Measurements from ENCODE around the gene SORCS1. TPM values are rescaled to one million over a fixed set of nuclear protein-coding genes. Genes with fewer than 3 reads are reported as not detected.

The SORCS1 gene
- total and polyA plus RNA-seq, 4 donors: 1.4 to 3.8 TPM; not detected in 2

- intact Hi-C loops (cut with DNase I): no loop called here
- DNase-seq (no peak), ATAC-seq (ENCODE audit: low FRiP score) (no peak)
- Histone ChIP-seq H3K27me3 (ENCODE audit: control insufficient read depth in 1 of 2, insufficient read depth in 2 of 2, low read length in 1 of 2) (no peaks in the 10 kb centered on the region), H3K9me3 (ENCODE audit: control insufficient read depth, low read length) (peaks cover 1% of the 10 kb centered on the region), H3K36me3 (ENCODE audit: control insufficient read depth in 1 of 2, insufficient read depth in 2 of 2, low read length in 1 of 2) (no peaks in the 10 kb centered on the region), H3K4me1 (ENCODE audit: control insufficient read depth in 1 of 2, insufficient read depth in 2 of 2, low read length in 2 of 2) (no peaks in the 10 kb centered on the region), H3K27ac (ENCODE audit: low read depth in 1 of 2, low read length in 2 of 2) (no peak overlapping the region), H3K4me3 (ENCODE audit: low read length in 2 of 2) (no peak overlapping the region)
- WGBS, 2 donors: 50 to 57% methylated on average over 3 of the region's 3 CpGs
Measured at GRCh38 chr10:106631016-106631702, 533.3 kb downstream of the SORCS1 start.

GRCh38 chr10:106626371-106626770 is 538.1 kb downstream of the SORCS1 start:
- 61 to 80% methylated on average over 2 of the region's 2 CpGs for WGBS, 2 donors
- H3K9me3 ChIP-seq (ENCODE audit: control insufficient read depth, low read length): no peaks in the 10 kb centered on the region
- intact Hi-C loops (cut with DNase I): no loop called here

DNA sequence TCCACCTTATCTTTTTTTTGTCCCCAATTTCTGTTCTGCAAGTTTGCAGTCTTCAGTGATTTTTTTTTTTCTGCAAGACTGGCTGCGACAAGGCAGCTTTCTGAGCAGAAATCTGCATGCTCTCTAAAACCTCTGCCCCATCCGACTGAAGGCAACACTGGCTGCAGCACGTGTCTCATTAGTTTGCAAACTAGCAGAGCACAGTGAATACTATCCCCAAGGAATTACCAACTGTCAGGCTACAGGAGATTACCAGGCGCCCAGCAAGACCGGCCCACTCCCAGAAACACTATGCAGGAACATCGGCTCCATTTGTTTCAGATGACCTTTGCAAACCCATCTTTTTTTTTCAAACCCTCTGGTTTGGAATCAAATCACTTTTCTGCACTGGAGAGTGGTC is 538.8 kb downstream of the SORCS1 start:
- WGBS, 2 donors: 51 to 52% methylated on average over 6 of the region's 6 CpGs
- ATAC-seq (ENCODE audit: low FRiP score) (no peak), DNase-seq (no peak)
- intact Hi-C loops (cut with DNase I): no loop called here
- H3K9me3 ChIP-seq (ENCODE audit: control insufficient read depth, low read length): no peaks in the 10 kb centered on the region
- no peaks in the 10 kb centered on the region for H3K27me3 ChIP-seq (ENCODE audit: control insufficient read depth in 1 of 2, insufficient read depth in 2 of 2, low read length in 1 of 2)
- no peaks in the 10 kb centered on the region for H3K36me3 ChIP-seq (ENCODE audit: control insufficient read depth in 1 of 2, insufficient read depth in 2 of 2, low read length in 1 of 2)
- no peak overlapping the region for H3K4me3 ChIP-seq (ENCODE audit: low read length in 2 of 2)
- H3K4me1 ChIP-seq (ENCODE audit: control insufficient read depth in 1 of 2, insufficient read depth in 2 of 2, low read length in 2 of 2): no peaks in the 10 kb centered on the region
- no peak overlapping the region for H3K27ac ChIP-seq (ENCODE audit: low read depth in 1 of 2, low read length in 2 of 2)

More at GRCh38 chr10:106626371-106626770, 538.1 kb downstream of the SORCS1 start:
- Histone ChIP-seq H3K27ac (ENCODE audit: low read depth in 1 of 2, low read length in 2 of 2) (no peak overlapping the region), H3K4me1 (ENCODE audit: control insufficient read depth in 1 of 2, insufficient read depth in 2 of 2, low read length in 2 of 2) (no peaks in the 10 kb centered on the region), H3K4me3 (ENCODE audit: low read length in 2 of 2) (no peak overlapping the region), H3K36me3 (ENCODE audit: control insufficient read depth in 1 of 2, insufficient read depth in 2 of 2, low read length in 1 of 2) (no peaks in the 10 kb centered on the region), H3K27me3 (ENCODE audit: control insufficient read depth in 1 of 2, insufficient read depth in 2 of 2, low read length in 1 of 2) (no peaks in the 10 kb centered on the region)
- ATAC-seq (ENCODE audit: low FRiP score) (no peak), DNase-seq (no peak)

DNA sequence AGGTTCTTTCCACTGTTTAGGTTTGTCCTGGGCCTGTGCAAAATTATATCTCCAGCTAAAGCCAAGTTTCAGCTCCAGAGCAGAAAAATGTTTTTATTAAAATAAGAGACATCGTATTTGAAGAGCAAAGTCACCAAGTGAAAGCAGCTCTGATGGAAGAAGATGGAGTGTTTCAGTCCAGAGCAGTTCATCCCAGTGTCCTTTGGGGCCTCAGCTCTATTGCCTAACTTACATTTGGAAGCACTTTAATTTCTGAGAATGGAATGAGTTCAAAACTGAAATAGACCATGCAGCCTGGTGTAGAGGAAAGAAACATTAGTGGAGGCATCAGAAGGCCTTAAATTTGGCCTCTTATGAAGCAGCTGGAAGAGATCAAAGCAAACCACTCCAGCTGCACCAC is 545.2 kb downstream of the SORCS1 start:
- intact Hi-C loops (cut with DNase I): no loop called here
- DNase-seq (no peak), ATAC-seq (ENCODE audit: low FRiP score) (no peak)
- H3K4me1 ChIP-seq (ENCODE audit: control insufficient read depth in 1 of 2, insufficient read depth in 2 of 2, low read length in 2 of 2): no peaks in the 10 kb centered on the region
- no peak overlapping the region for H3K27ac ChIP-seq (ENCODE audit: low read depth in 1 of 2, low read length in 2 of 2)
- no peaks in the 10 kb centered on the region for H3K27me3 ChIP-seq (ENCODE audit: control insufficient read depth in 1 of 2, insufficient read depth in 2 of 2, low read length in 1 of 2)
- H3K9me3 ChIP-seq (ENCODE audit: control insufficient read depth, low read length): no peaks in the 10 kb centered on the region
- no peaks in the 10 kb centered on the region for H3K36me3 ChIP-seq (ENCODE audit: control insufficient read depth in 1 of 2, insufficient read depth in 2 of 2, low read length in 1 of 2)
- no peak overlapping the region for H3K4me3 ChIP-seq (ENCODE audit: low read length in 2 of 2)
- 67 to 70% methylated on average over 1 of the region's 1 CpG for WGBS, 2 donors

GRCh38 chr10:106618646-106619045 is 545.9 kb downstream of the SORCS1 start:
- intact Hi-C loops (cut with DNase I): no loop called here
- DNase-seq (no peak), ATAC-seq (ENCODE audit: low FRiP score) (no peak)
- Histone ChIP-seq H3K9me3 (ENCODE audit: control insufficient read depth, low read length) (no peaks in the 10 kb centered on the region), H3K27ac (ENCODE audit: low read depth in 1 of 2, low read length in 2 of 2) (no peak overlapping the region), H3K4me1 (ENCODE audit: control insufficient read depth in 1 of 2, insufficient read depth in 2 of 2, low read length in 2 of 2) (no peaks in the 10 kb centered on the region), H3K27me3 (ENCODE audit: control insufficient read depth in 1 of 2, insufficient read depth in 2 of 2, low read length in 1 of 2) (no peaks in the 10 kb centered on the region), H3K36me3 (ENCODE audit: control insufficient read depth in 1 of 2, insufficient read depth in 2 of 2, low read length in 1 of 2) (no peaks in the 10 kb centered on the region), H3K4me3 (ENCODE audit: low read length in 2 of 2) (no peak overlapping the region)
- 61 to 63% methylated on average over 5 of the region's 5 CpGs for WGBS, 2 donors

GRCh38 chr10:106615081-106615480 is 549.4 kb downstream of the SORCS1 start:
- H3K36me3 ChIP-seq (ENCODE audit: control insufficient read depth in 1 of 2, insufficient read depth in 2 of 2, low read length in 1 of 2): no peaks in the 10 kb centered on the region
- WGBS, 2 donors: 3 to 5% methylated on average over 3 of the region's 3 CpGs
- intact Hi-C loops (cut with DNase I): no loop called here
- H3K27me3 ChIP-seq (ENCODE audit: control insufficient read depth in 1 of 2, insufficient read depth in 2 of 2, low read length in 1 of 2): no peaks in the 10 kb centered on the region
- ATAC-seq (ENCODE audit: low FRiP score): no peak
- H3K9me3 ChIP-seq (ENCODE audit: control insufficient read depth, low read length): peaks cover 4% of the 10 kb centered on the region
- H3K27ac ChIP-seq (ENCODE audit: low read depth in 1 of 2, low read length in 2 of 2): no peak overlapping the region
- no peak overlapping the region for H3K4me3 ChIP-seq (ENCODE audit: low read length in 2 of 2)
- DNase-seq: no peak
- H3K4me1 ChIP-seq (ENCODE audit: control insufficient read depth in 1 of 2, insufficient read depth in 2 of 2, low read length in 2 of 2): no peaks in the 10 kb centered on the region

DNA sequence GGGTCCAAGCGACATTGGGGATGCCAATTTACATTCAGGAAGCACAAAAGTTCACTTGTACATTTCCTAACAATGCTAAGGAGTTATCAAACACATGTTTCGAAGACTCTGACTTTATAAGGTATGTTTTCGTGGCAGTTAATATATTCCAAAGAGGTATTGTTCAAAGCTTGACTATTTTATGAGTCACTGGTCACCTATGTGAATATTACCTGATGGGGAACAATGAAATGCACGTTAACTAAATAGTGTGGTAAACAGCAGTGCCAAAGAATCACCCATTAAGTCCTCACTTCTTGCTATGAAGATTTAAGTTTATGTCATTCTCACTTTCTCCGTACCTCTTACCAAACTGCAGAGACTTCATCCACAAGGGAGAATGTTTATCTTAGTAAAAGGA is 550.2 kb downstream of the SORCS1 start:
- Histone ChIP-seq H3K9me3 (ENCODE audit: control insufficient read depth, low read length) (peaks cover 5% of the 10 kb centered on the region), H3K4me3 (ENCODE audit: low read length in 2 of 2) (no peak overlapping the region), H3K27ac (ENCODE audit: low read depth in 1 of 2, low read length in 2 of 2) (no peak overlapping the region), H3K27me3 (ENCODE audit: control insufficient read depth in 1 of 2, insufficient read depth in 2 of 2, low read length in 1 of 2) (no peaks in the 10 kb centered on the region), H3K36me3 (ENCODE audit: control insufficient read depth in 1 of 2, insufficient read depth in 2 of 2, low read length in 1 of 2) (no peaks in the 10 kb centered on the region), H3K4me1 (ENCODE audit: control insufficient read depth in 1 of 2, insufficient read depth in 2 of 2, low read length in 2 of 2) (no peaks in the 10 kb centered on the region)
- DNase-seq (no peak), ATAC-seq (ENCODE audit: low FRiP score) (no peak)
- intact Hi-C loops (cut with DNase I): no loop called here
- 64 to 65% methylated on average over 5 of the region's 5 CpGs for WGBS, 2 donors

DNA sequence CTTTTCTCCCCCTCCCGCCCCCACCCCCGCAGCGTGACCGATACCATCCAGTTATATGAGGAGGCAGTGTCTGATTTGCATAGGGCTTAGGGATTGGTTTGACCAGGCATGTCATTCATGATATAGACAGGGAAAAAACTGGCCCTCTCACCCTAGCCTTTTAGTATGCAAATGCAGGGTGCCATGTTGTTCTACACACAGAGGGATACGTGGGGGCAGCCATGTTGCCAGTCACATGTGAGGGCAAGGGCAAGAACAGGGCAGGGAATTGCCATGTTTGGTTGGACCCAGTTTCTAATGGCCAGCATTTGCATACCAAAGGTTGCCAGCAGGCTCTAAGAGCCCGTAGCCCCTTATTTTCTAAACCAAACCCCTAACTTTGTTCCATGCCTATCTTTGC is 552.1 kb downstream of the SORCS1 start:
- ATAC-seq (ENCODE audit: low FRiP score) (no peak), DNase-seq (no peak)
- WGBS, 2 donors: 83 to 91% methylated on average over 5 to 6 of the region's 6 CpGs
- H3K4me1 ChIP-seq (ENCODE audit: control insufficient read depth in 1 of 2, insufficient read depth in 2 of 2, low read length in 2 of 2): no peaks in the 10 kb centered on the region
- no peak overlapping the region for H3K4me3 ChIP-seq (ENCODE audit: low read length in 2 of 2)
- H3K36me3 ChIP-seq (ENCODE audit: control insufficient read depth in 1 of 2, insufficient read depth in 2 of 2, low read length in 1 of 2): no peaks in the 10 kb centered on the region
- no peaks in the 10 kb centered on the region for H3K27me3 ChIP-seq (ENCODE audit: control insufficient read depth in 1 of 2, insufficient read depth in 2 of 2, low read length in 1 of 2)
- H3K9me3 ChIP-seq (ENCODE audit: control insufficient read depth, low read length): peaks cover 5% of the 10 kb centered on the region
- intact Hi-C loops (cut with DNase I): no loop called here
- no peak overlapping the region for H3K27ac ChIP-seq (ENCODE audit: low read depth in 1 of 2, low read length in 2 of 2)

DNA sequence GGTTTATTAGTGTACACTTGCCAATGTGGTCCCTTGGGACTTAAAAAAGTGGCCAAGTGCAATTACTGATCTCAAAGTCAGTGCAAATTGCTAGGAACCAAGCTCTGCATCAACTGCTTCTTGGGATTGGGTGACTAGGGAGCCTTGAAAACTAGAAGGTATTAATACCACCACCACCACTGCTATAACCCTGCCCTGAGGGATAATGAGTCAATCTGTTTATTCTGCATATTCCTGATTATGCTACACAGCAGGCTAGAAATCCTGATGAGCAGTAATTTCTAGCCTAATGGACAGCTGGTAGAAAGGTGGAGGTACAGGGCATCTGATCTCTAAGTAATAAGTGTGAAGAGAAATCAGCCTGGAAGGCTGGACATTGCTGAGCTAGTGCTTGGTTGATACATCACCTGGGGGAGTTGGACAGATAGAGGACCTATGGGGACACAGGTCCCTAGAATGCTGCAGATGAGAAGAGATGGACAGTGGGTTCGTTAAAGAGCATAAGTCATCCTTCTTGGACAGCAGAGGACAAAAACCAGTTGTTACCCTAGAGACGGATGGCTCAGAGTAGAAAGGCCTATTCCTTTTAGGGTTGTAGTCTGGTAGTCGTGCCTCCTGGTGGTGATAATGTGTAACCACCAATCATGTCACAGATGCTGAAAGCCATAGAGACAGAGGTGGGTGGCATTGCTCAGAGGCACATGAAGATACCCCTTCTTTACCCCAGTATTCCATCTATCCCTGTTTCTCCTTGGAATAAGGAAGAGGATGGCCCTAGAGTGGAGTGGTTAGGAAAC is 554.8 kb downstream of the SORCS1 start:
- intact Hi-C loops (cut with DNase I): no loop called here
- Histone ChIP-seq H3K36me3 (ENCODE audit: control insufficient read depth in 1 of 2, insufficient read depth in 2 of 2, low read length in 1 of 2) (no peaks in the 10 kb centered on the region), H3K27ac (ENCODE audit: low read depth in 1 of 2, low read length in 2 of 2) (no peak overlapping the region), H3K27me3 (ENCODE audit: control insufficient read depth in 1 of 2, insufficient read depth in 2 of 2, low read length in 1 of 2) (peaks cover 0 to 1% of the 10 kb centered on the region in 2 donors), H3K4me3 (ENCODE audit: low read length in 2 of 2) (no peak overlapping the region), H3K9me3 (ENCODE audit: control insufficient read depth, low read length) (peaks cover 5% of the 10 kb centered on the region), H3K4me1 (ENCODE audit: control insufficient read depth in 1 of 2, insufficient read depth in 2 of 2, low read length in 2 of 2) (no peaks in the 10 kb centered on the region)
- 49 to 59% methylated on average over 3 of the region's 3 CpGs for WGBS, 2 donors
- DNase-seq (no peak), ATAC-seq (ENCODE audit: low FRiP score) (no peak)
